Activated CD8-positive, alpha-beta memory T cell treated with anti-CD3 and anti-CD28 coated beads for 4 hours (primary cell): ENCODE data around the gene ABLIM3.

ENCODE experiments used
- DNase-seq, 2 donors: peaks; one replicate each; pipeline ENCODE4 v3.0.0-alpha.2; 2020; ENCODE audit warnings: low read depth in 2 of 2

The ABLIM3 gene

DNA sequence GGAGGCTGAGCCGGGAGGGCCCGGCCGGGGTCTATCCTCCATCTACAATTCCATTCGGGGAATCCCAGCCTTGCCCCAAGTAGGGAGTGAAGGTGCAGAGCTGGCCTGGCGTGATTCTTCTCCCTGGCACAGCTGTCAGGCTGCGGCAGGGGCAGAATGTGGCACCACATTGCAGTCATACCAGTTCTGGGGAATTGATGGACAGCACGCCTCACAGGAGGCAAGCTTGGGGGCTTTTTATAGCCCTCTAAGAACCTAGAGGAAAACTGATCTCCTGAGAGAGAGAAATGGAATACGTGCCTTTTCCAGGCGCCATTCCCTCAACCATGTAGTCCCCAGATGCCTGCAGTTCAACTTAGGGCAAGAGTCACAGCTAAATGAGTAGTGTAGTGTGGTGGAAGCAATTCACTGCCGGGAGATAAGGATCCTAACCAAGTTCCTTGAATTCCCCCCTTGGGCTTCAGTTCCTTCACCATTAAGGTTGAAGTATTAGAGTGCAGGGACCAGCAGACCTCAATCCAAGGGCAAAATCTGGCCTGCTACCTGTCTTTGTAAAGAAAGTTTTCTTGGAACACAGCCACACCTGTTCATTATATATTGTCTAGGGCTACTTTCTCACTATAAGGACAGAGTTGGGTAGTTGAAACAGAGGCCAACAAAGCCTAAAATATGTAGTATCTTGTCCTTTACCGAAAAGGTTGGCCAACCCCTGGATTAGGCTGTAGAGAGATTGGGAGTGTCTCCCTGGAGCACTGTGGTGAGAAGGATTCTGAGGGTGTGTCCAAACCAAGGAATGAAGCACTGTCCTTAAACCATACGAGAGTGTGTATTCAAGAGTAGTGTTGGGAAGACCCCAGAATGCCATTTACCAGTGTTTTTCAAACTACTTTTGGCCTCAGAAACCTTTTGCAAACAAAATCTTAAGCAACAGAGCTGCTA, 141.0 kb downstream of the ABLIM3 start:
- DNase-seq = no peak

DNA sequence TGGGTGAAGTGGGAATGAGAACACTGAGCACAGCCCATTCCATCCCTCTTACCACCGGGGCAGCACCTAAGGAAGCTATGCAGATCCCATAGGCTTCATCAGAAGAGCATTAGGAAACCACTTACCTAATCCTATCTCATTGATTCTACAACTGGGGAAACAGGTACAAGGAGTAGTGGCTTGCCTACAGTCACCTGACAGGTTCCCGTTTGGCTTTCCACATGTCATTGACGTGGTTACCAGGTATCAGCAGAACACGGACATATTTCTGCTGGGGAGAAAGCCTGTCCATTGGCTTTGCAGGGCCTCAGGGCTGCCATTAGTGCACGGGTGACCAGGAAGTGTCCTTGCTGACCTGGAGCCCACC, 141.7 kb downstream of the ABLIM3 start:
- no peak for DNase-seq

- no peak for DNase-seq
Measured at GRCh38 chr5:149283626-149284480, 142.6 kb downstream of the ABLIM3 start.

GRCh38 chr5:149284501-149284900, 143.2 kb downstream of the ABLIM3 start:
- no peak for DNase-seq

DNA sequence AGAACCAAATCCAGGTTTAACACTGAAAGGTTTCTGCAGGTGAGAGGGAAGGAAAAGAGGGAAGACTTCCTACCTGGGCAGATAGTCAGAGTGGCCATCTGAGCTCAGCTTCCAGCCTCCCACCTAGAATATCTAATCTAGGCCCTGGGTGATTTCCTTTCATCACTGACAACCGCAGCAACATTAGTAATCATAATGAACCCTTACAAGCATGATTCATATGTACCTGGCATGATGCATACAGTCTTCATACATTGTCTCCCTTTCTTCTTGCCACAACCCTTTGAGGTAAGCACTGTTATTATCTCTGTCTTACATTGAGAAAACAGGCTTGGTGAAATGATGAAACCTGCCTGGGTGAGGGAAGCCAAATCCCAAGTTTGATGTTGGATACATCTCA, 143.9 kb downstream of the ABLIM3 start:
- no peak for DNase-seq

DNA sequence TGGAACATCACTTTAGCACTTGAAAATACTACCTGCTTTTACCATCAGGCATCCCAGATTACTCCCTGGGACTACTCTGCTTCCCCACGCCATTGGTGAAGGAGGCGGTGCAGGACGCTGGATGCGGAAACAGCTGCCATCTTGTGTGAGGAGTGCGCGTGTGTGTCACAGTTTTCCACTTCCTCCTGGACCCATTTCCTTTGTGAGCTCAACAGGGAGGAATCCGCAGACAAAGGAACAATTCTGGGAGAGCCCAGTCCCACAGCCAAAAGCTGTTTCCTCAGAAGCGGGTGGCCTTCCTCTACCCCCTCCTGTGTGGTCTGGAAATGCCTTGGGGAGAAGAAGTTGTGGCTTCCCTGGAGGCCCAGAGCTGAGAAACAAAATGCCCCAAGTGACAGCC, 147.1 kb downstream of the ABLIM3 start:
- no peak for DNase-seq

- no peak for DNase-seq
Measured at GRCh38 chr5:149289301-149289700, 148.0 kb downstream of the ABLIM3 start.

GRCh38 chr5:149294872-149295829, 153.9 kb downstream of the ABLIM3 start:
- no peak for DNase-seq

DNA sequence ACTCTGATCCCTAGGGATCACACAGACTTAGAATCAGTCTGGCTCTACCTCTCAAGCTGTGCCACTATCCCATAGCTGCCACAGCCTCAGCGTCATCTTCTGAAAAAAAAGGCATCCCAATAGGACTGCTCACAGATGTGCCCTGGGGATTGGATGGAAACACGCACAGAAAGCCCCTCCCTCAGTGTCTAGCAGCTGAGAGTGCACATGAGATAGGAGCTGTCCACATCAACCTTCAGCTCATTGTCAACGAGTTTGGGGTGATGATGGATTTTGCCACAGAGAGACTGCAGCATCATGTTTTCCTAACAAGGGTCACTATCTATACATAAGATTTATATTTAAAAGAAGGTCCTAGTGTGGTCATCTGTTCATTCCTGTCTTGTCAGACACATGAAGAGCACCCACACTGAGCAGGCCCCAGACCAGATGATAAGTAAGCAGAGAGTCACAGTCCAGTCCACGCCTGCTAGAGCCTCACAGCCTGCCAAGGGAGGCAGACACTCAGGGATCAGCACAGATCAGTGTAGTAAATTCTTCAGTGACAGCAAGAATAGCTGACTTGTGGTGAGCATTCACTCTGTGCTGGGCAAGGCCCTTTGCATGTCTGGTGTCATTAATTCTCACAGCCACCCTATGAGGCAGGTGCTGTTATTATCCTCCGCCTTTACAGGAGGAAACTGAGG, 156.2 kb downstream of the ABLIM3 start:
- DNase-seq = no peak

- no peak for DNase-seq
Measured at GRCh38 chr5:149298163-149298562, 156.9 kb downstream of the ABLIM3 start.

DNA sequence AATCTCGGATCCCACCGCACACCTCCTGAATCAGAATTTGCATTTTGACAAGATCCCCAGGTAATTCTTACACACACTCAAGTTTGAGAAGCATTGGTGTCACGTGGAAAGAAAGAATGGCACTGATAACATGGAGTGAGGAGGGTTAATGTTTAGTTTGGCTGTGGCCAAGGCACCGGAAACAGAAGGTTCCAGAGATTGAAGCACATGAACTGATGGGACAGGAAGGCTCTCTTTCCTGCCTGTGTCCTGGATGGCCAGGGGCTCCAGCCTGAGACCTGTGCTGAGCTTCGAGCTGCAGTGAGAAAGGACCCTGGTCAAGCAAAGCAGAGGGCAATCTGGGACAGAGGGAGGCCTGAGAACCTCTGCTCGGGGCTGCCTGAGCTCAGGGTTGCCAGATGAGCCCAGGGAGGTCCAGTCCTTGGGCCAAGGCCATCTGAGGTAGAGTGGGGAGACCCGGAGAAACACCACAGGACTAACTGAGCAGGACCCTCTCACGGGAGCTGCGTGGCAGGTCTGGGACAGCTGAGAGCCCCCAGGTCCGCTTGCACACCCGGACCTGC, 157.6 kb downstream of the ABLIM3 start:
- no peak for DNase-seq

- no peak for DNase-seq
Measured at GRCh38 chr5:149299451-149300054, 158.3 kb downstream of the ABLIM3 start.

- DNase-seq = no peak
Measured at GRCh38 chr5:149300441-149300840, 159.1 kb downstream of the ABLIM3 start.

GRCh38 chr5:149301049-149301743, 159.9 kb downstream of the ABLIM3 start:
- no peak for DNase-seq

DNA sequence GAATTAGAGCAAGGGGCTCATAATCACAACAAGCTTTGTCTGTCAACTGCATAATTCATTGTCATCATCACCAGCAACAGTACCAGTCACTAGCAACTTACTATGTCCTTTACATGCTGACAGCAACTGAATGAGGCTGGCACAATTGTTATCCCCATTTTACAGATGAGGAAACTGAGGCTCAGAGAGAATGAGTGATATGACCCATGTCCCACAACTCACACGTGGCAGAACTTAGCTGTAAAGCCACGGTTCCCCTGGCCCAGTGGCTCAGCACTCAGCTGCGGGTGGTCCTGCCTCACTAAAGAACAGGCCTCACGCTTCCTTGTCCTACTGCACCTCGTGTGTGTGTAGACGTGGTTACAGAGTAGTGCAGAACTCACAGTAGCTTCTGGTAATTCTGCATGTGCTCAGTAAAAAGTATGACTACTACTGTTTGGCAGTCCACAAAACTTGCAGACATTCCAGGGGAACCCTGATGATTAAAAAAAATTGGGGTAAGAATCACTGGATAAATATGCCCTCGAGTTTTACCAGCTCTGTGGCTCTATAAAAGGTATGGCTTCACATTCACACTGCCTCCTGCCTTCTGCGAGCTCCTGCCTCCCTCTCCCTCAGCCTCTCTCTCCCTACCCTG, 160.6 kb downstream of the ABLIM3 start:
- no peak for DNase-seq

GRCh38 chr5:149302641-149303040, 161.3 kb downstream of the ABLIM3 start:
- no peak for DNase-seq

DNA sequence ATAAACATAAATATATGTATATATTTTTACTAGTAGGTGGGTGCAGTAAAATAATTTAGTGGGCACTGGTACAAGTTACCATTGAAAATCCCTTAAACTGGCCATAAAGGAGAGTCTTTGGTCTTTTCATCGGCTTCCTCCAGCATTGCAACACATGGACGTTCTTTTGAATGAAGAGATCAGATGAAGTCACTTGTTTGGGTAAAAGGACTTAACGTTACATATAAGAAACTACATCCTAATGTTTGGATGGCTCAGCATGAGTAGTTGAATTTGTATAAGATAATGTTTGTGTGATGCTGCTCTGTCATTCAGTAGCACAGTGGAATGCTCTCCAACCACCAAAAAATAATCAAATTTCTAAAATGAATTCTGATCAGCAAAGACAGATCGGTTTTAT, 161.9 kb downstream of the ABLIM3 start:
- no peak for DNase-seq

GRCh38 chr5:149304195-149305078, 163.1 kb downstream of the ABLIM3 start:
- no peak for DNase-seq
